GM21528 (cell line): ENCODE results near the gene AGAP3.

Source experiments
- ATAC-seq: cut with Tn5 transposase; IDR thresholded peaks from one replicate; pipeline ENCODE4 v1.9.1; 2021; ENCODE audit warnings: mild to moderate bottlenecking, moderate library complexity; ENCODE audit not compliant: unreplicated experiment, low FRiP score

AGAP3 gene

DNA sequence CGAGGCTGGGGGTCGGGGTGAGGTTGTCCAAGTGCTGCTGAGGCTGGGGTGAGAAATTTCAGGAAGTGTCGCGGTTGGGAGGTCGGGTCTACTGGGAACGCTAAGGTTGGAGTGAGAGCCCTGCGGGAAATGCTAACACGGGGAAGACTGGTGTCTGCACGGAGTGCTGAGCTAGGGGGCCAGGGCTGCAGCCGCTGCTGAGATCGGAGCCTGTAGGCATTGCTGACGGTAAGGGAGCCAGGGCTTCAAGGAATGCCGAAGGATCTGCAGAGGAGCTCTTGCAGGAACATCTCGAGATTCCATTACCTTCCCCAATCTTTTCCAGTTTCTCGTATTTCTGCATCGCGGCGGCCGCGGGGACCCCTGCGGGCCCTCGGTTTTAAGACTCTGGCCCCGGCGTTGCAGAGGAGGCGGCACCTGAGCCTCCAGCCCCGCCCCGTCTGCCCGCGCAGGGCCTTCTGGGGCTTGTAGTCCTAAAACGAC is 28.7 kb upstream of the AGAP3 start, which contains the start of gene CDK5:
TSS of gene CDK5 (minus strand) at position 392 of the 483 bp plus-strand sequence. CDS start at position 343, 49 bp downstream.
- ATAC-seq = peak; percentile 15

DNA sequence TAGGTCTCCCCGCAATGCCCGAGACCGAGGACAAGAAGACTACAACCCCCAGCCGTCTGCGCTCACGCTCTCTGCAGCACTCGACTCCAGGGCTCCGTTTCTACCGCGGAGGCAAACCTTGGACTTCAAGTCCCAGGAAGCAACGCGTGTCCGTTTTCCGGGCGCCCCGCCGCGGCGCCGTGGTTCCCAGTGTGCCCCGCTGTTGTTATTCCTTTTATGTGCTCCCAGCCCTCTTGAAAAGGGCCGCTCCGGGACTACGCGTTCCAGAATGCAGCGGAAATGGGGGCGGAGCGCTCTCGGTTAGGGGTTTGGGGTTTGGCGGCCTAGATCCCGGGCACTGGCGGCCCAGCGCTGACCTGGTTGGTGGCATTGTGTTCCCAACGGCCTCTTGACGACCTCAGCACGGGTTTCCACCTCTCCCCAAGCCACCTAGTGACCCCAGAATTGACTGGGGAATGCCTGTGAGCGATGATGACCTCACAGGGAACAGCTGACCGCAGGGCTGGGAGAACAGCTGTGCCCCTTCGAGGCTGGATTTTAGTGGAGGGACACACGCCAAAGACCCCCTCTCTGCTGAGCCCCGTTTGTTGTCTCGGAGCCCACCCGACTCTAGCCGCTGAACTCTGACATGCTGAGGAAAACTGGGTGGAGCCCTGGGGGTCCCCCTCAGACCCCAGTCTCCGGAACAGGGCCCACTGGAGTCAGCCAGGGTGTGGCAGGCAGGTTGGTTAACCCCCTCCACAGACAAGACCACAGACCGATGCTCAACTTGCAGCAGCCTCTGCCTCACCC is 28.1 kb upstream of the AGAP3 start:
- ATAC-seq = peak; percentile 82

DNA sequence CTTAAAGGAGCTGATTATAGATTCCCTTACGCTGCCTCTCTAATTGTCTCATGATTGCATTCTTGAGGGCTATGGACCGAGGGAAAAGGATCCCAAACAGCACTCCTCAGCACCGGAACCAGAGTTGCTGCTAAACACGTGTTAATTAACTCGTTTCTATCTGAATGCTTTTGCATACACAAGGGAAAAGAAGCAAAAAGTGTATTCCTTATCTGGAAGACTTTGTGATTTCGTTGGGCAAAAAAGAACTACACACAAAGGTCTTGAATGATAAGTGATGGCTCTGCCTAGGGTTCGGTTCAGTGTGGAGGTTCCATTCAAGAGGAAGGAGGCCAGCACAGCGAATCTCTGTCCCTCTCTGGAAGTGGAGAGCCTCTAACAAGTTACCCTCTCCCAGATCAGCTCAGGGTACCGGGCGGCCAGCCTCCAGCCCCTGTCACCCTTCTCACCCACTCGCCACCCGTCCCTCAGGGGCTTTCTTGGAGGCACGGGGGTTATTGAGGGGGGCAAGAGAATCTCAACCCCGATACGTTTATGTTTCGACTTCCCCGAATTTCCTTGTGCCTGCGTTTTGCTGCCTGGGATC is 27.4 kb upstream of the AGAP3 start:
- no peak for ATAC-seq

DNA sequence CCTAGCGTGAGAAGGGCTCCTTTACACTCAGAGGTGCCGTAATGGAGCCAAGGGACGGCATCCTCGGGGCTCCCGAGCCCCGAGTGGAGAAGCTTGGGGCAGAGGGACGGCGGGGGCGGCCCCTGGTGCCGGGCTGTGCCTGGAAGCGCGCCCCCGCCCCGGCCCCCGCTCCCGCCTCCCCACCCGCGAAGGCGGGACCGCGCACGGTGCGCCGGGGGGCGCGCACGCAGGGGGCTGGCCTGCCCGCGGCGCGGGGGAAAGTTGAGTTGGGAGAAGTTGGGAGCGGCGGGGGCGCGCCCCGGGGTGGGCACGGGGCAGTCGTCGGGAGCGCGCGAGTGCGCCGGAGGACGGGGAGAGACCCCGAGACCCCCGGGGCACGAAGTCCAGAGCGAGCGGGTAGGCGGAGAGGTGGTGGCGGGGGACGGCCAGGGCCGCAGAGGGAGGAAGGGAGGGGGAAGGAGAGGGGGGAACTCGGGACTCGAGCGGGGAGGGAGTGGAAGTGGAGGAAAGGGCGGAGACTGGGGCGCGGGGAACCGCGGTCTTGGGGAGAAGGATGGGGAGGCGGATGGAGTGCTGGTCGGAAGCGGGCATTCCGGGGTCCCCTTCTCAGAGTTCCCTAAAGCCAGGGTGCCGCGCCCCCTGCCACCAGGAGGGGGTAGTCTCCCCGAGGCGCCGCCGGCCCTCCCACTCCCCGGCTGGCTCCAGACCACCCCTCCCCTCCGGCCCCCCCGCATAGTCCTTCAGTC is 26.7 kb upstream of the AGAP3 start, which contains the start of gene SLC4A2:
TSS of gene SLC4A2 (plus strand) at position 223 of the 746 bp plus-strand sequence. CDS start 2,399 bp downstream, outside the sequence.
- peak; percentile 32 for ATAC-seq

DNA sequence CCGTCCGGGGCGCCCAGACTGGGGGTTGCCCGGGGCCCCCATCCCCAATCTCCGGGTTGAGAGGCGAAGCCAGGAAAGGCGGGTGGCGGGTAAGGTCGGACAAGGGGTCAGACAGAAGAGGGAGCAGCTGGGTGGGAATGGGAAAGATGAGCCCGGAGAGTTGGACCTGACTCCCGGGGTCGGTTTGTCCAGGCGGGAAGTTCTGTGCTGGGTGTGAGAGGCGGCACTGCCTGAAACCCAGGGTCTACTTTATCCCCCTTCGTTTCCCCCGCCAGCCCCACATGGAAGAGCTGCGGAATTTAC is 26.2 kb upstream of the AGAP3 start:
- no peak for ATAC-seq

DNA sequence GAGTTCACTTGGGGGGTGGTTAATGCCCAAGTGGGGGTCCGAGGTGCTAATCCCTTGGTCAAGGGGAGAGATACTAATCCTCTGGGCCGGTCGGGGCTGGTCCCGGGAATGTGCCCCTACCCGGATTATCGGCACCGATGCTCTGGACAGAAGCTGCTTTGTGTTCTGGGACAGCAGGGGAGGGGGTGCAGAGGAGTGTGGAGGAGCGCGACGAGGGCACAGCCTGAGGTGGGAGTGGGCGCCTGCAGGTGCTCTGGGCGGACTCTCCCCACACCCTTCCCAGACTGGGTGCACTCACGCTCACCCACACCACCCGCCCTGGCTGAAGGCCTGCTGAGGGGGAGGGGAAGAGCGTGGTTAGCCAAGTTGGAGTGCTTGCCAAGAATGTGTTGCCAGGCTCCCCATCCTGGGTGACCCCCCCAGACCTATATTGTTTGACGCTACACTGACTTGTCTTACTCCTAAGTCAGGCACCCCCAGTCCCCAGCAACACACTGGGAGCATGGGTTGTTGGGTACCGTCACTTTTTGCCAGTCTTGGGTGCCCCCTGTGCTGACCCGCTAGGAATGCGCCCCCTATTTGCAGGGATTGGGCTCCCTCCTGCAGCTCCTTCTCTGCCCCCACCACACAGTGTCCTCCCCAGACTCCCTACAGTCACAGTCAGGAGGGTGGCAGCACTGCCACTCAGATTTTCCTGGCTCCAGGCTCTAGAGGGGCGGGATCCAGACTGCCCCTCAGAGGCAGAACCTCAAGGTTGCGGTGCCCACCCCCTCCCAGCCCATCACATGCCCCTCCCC is 25.7 kb upstream of the AGAP3 start:
- ATAC-seq = no peak

DNA sequence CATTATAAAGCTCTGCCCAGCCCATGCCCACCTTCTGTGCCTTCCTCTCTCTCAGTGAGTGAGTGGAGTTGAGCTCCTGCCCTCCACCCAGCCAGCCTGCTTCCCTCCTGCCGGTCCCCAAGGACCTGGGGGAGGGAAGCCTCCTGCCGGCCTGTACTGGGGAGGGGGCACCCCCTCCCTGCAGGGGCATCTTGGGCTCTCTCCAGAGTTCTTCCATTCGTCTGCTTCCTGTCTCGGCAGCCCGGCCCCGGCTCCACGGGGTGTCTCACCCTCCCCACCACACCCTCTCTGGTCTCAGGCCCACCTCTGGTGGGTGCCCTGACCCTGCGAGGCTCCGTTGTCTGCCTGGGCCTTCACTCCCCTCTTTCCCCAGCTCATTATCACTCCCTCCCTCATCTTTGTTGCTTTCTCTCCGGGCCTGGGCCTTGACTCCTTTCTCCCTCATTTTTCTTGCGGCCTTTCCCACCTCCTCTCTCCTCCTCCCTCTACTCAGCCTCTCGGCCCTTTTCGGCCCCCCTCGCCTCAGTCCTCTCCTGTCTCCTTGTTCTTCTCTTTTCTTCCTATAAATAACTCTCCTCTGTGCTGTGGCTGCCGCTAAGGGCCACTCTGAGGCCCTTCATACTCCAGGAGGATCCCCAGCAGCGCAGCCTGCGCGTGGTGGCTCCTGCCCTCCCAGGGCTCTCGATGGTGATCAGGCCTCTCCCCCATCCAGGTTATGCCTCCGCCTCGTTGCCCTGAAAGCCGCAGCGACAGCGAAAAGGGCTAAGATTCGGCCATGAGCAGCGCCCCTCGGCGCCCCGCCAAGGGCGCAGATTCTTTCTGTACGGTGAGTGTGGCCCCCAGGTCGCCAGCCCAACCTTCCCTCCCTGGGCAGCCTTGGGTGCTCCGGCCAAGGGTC is 24.8 kb upstream of the AGAP3 start:
- no peak for ATAC-seq

DNA sequence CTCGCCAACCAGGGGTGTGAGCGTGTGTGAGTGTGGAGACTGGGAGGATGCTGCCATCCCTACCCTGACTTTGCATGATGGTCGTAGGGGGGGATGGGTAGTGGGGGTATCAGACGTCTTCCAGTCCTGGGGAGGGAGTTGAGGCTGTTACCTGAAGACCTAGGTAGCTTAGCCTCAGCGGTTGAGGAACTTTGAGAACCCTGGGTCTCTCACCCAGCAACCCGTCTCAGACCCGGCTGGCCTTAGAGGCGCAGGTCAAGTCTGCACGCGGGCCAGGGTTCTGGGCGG is 24.2 kb upstream of the AGAP3 start:
- no peak for ATAC-seq

DNA sequence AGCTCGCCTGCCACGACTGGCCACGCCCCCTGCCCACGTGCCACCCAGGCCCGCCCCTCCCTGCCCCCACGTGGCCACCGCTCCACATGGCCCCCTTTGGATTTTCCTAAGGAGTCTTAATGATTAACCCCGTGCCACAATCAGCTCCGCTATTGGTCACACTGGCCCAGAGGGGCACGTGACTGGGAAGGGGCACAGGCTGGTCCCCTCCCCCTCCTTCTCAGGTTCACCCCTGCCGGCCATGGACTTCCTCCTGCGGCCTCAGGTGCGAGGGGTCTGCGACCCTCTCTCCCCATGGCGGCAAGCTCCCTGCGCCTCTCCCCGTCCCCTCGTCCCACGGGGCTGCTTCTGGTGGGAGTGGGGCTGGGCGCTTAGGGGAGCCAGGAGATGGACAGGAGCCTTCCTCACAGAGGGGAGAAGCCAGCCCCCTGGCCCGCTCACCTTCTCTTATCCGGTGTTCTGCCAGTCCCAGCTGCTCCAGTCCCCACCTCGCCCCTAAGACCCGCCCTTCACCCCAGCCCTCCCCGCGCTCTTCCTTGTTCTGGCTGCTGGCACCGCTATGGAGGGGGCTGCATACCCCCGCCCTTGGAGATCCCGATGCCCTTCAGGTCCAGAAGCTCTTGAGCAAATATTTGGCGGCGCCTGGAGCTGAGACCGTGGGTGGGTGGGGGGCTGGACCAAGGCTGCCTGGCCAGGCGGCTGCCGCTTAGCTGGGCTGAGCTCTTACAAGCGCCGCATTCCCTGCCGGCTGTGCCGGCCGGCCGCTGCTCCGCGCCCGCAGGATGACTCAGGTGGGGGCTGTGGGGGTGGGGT is 23.7 kb upstream of the AGAP3 start:
- ATAC-seq = no peak

DNA sequence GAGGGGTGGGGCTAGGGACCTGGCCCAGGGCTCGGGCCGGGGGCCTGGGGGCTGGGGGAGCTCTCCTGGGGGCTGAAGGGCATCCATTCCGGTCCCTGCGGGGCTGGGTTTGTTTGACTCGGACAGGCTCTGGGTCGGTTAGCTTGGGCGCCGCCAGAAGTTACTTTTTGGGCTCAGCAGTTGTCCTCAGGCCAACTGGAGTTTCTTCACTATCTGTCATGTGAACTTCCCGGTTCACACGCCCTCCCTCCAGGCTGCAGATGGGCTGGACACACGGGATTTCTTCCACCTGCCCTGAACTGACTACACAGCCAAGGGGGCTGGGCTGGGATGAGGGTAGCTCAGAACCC is 23.1 kb upstream of the AGAP3 start:
- no peak for ATAC-seq

DNA sequence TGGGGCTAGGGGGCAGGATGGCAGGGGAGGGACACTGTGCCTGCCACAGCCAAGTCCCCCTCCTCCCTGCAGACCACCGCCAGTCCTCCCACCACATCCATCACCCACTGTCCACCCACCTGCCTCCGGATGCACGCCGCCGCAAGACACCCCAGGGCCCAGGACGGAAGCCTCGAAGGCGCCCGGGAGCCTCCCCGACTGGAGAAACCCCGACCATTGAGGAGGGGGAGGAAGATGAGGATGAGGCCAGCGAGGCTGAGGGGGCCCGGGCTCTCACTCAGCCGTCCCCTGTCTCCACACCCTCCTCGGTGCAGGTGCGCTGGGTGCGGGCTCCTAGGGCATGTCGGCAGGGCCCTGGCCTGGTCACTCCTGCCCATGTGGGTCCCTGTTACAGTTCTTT is 21.8 kb upstream of the AGAP3 start:
- ATAC-seq = no peak

DNA sequence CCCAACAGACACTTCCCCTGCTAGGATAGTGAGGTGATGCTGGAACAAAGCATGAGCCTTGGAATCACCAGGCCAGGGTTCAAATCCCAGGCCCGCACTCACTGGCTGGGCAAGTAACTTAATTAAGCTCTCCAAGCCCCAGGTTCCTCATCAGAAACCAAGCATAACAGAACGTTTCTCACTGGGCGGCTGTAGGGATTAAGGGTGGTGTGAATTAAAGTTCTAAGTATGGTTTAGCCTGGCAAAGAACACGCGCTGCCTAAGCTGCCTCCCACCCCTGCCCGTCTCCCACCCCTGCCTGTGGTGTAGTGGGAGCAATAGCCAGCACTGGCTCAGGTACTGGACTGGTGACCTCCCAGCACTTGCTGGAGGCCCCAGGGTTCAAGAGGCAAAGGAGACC is 21.3 kb upstream of the AGAP3 start:
- no peak for ATAC-seq

DNA sequence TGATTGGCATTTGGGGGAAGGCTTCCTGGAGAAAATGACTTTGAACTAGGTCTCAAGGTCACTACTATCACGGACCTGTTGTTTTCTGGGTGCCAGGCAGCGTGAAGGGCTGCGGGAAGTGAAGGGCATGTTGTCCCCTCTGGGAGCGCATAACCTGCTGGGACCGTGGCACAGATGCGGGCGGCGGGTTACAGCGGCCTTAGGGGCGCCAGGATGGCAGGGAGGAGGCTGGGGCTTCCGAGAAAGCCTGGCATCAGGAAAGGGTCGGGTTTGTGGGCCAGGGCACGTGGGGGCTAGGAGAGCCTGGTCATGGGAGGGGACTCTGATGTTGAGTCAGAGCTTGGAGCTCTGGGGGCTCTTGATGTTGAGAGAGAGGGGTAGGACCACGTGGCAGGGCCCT is 20.8 kb upstream of the AGAP3 start:
- no peak for ATAC-seq

DNA sequence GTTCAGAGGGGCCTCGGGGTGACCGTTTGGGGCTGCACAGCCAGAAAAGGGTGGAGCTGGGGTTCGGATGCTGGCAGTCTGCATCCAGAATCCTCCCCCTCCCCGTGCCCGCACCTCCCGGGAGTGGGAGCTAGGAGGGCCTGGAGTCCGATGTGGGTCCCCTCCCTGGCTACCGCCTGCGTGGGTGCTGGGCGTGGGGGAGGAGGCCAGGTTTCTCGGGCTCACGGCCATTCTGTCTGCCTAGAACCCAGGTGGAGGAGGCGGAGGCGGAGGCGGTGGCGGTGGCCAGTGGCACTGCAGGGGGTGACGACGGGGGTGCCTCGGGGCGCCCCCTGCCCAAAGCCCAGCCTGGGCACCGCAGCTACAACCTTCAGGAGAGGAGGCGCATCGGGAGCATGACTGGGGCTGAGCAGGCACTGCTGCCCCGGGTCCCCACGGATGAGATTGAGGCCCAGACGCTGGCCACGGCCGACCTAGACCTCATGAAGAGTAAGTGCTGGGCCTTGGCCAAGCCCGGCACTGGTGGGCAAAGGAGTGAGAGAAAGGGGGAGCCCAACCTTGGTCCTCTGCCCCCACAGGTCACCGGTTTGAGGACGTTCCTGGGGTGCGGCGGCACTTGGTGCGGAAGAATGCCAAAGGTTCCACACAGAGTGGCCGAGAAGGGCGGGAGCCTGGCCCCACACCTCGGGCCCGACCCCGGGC is 19.9 kb upstream of the AGAP3 start:
- no peak for ATAC-seq

DNA sequence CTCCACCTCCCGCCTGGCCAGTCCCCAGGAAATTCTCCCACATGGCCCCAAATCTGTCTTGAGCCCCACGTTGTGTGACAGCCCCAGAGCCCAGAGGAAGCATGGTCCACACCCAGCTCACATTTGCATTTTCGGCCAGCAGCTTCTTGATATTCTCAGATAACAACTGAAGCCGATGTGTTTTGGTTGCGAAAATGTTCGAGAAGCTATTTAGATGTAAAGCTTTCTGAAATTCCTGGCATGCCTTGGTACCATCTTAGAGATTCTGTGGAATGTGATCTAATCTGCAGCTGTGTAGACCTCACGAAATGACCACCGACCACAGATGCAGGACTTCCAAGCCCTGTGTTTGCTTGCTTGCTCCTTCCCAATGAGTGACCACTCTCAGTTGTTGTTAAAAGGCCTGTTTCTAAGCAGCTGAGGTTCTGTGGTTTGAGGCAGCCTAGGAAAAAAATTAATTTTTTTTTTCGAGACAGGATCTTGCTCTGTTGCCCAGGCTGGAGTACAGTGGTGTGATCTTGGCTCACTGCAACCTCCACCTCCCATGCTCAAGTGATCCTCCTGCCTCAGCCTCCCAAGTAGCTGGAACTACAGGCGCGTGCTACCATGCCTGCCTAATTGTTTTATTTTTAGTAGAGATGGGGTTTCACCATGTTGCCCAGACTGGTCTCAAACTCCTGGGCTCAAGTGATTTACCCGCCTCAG is 18.1 kb upstream of the AGAP3 start:
- ATAC-seq = no peak

DNA sequence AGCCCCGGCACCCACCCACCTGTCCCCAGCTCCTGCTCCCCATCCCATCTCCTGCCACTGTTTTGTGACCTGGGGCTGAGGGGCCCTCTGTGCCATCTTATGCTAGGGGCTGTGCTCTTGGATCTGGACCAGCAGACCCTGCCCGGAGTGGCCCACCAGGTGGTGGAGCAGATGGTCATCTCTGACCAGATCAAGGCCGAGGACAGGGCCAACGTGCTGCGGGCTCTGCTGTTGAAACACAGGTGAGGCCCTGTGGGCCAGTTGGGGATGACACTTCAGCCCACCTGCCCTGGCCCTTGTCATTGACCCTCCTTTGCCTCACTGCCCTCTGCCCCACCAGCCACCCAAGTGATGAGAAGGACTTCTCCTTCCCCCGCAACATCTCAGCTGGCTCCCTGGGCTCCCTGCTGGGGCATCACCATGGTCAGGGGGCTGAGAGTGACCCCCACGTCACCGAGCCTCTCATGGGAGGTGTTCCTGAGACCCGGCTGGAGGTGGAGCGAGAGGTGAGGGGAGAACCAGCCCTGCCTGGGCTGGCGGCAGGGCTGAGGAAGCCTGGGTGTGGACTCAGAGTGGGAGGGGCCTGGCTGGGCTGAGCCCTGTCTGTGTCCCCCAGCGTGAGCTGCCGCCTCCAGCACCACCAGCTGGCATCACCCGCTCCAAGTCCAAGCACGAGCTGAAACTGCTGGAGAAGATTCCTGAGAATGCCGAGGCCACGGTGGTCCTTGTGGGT is 16.3 kb upstream of the AGAP3 start:
- ATAC-seq = no peak

DNA sequence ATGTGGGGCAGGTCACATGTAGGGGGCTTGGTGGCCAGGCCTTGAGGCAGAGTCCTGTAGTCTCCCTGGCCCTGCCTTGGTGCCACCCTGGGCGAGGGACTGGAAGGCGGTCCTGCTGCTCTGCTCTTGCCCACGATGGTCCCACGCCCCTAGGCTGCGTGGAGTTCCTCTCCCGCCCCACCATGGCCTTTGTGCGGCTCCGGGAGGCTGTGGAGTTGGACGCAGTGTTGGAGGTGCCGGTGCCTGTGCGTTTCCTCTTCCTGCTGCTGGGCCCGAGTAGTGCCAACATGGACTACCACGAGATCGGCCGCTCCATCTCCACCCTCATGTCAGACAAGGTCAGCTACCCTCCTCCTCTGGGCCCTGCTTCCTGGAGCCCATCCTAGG is 15.7 kb upstream of the AGAP3 start:
- no peak for ATAC-seq
